Stimulated activated CD8-positive, alpha-beta memory T cell treated with anti-CD3 and anti-CD28 coated beads, Interleukin-12 subunit alpha, Interleukin-12 subunit beta, amount 100 ng/mL, for 4 hours (primary cell): Measurements from ENCODE around the gene DGKI.

Experiments used
- DNase-seq: peaks from one replicate; pipeline ENCODE4 v3.0.0-alpha.2; 2020; ENCODE audit warnings: low read depth

The DGKI gene

DNA sequence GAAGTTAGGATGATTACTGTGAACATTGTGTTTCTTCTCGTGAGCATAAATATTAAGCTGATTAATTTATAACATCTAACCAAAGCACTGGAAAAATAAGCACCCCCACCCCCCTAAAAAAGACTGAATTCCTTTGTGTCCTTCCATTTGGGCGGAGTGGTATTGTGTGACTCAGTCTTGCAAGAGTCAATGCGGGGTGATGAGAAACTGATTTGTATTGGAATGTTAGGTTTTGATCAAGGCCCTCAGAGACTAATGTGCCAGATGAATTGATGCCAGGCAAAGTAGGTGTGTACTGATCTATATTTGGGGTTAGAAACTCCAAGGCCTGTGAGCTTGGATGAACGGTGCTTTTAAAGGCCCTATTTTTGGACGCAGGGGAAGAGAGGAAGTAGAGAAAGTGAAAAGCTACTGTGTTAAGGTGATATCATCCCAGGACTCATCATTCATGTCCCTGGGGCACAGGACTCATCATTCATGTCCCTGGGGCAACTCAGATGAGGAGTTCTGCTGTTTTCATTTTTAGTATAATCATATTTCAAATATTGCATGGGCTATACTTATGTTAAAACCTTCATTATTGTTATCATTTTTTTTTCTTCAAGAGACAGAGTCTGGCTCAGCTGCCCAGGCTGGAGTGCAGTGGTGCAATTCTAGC, 442.0 kb downstream of the DGKI start:
- no peak for DNase-seq

DNA sequence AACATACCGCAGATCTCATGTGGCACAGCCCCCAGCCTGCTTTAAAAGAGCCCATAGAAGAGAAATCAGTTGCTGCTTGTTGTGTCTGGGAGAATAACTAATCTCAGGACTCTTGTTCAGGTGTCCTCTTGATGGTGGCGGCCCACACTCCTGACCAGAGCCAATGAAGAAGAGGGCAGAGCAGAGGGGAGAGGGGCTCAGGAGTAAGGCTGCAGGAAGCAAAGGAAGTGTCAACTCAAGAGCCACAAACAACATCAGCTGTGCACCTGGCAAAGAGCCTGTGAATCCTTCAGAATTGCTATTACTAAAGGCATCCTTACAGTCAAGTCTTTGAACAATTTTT, 443.4 kb downstream of the DGKI start:
- no peak for DNase-seq

DNA sequence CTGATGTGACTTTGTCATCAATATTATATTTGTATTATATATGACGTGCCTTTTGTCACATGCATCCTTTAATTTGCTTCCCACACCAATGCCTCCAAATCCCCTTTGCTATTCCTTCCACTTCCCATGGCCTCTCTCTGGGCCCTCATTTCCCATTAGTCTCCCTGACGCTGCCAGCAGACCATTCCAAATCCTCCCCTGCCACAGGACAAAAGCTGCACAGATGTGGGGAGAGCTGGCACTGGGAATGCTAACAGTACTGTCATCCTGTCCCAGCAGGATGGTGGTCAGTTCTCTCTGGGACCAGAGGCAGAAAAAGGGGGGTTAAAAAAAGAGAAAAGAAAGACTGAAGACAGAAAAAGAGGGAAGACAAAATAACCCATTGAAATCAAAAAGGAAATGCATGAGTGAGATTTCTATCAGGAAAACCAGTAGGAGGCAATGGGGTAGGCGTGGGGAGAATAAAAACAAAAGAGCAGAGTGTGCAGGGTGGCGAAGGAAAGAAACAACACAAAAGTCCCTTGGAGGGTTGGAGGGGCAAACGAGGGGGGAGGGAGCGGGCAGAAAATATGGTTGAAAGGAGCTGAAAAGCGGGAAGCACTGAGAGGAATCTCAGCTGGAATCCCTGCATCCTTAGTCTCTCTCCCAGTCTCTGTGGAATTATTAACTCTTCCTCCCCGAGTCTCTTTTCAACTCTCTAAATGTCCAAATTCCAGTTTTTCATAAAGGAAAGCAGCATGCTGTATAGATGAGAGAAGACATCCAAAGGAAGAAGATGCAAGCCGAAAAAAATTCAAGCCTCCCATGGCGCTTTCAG, 444.0 kb downstream of the DGKI start:
- no peak for DNase-seq

DNA sequence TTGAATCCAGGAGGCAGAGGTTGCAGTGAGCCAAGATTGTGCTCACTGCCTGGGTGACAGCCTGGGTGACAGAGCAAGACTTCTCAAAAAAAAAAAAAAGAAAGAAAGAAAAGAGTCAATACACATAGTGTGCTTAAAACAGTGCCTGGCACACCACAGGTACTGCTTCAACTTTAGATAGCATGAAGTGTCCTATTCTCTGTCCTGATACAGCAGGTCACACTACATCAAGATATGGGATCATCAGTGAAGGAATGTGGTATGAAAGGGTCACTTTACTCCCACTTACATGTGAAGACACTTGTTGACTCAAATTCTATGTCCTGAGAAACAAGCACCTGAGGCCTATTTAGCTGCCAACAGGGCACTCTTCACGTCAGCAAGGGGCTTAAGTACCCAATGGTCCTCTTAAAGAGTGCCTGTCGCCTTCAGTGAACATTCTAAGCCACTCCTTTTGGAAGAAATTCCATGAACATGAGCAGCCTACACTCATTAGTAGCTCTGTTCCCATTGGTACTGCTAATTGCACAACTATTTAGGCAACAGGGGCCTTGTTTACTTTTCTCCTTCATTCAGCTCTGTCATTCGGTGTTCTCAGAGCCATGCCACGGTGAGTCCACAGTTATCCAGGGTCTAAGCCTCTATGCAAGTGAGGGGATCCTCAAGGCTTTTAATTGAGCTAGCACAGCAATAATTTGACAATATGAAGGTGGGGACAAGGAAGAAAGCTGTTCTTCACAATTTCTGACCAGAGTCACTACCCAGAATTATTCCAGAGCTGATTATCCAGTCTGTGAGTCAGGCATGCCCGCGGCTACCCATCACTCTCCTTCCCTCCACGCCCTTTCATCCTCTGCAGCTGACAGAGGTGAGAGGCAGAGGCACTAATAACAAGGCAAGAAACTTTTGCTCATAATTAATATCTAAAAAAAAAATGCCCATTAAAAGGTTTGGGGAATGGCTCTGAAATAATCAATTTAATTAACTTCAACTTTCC, 446.6 kb downstream of the DGKI start:
- no peak for DNase-seq

DNA sequence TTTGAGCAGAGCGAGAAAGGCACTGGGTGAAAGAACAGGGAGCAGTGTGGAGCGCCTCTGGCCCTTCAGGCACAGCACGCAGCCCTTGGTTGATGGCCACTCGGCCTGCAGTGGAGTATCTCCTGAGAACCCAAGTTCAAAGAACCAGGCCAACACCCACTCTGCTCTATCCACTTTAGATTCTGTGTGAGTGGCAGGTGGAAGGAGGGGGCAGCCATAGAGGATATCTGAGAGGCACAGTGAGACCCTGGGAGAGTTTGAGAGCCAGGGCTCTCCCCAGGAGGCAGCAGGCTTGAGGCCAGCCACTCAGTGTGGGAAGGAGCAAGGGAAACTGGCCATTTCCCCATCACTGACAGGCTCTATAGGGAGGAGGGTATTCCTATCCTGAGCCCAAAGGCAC, 450.7 kb downstream of the DGKI start:
- DNase-seq = no peak

DNA sequence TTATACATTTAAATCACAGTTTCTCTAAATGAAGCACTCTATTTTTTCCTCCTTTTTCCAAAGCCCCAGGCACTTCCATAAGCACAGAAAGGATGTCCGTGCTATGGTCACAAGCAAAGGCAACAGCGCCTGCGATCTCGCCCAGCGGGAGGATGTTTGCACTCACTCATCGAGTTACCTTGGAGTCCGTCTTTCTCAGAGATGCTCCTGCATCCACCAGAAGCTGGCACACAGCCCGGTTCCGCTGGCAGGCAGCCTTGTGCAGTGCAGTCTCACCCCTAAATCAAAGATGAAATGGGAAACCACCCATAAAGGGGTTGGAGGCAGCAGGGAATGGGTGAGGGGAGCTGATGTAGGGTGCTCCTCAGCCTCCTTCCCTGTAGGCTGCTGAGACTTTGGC, 451.4 kb downstream of the DGKI start:
- no peak for DNase-seq

DNA sequence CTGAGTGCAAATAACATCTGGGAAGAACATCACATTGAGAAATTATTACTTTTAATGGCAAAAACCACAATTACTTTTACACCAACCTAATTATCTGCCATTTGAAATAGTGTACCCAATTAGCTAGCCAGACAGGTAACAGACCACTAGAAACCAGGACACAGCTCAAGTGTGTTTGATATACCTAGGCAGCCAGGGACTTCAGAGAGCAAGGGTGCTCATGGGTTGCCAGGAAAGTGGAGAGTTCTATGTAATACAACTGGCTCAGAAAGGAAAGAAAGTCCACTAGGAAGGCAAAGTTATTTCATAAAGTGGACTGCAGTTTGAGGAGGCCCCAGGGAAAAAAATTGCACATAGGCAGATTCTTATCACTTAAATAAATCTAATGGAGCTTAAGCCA, 453.2 kb downstream of the DGKI start:
- no peak for DNase-seq

DNA sequence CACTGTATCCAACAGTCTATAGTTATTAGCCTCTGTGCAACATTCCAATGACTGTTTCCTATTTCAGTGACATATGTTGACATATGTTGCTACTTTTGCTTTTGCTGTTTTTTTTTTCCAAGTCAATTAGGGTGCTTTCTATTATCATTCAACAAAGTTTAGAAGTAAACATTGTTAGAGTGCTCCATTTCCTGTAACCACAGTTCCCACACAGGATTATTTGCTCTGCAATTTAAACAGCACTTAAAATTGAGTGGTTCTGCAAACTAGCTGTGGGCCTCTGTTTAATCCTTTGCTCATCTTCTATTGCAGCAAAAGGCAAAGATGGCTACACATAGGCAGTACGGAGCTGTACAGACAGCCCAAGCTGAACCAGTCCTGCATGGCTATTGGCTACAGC, 456.7 kb downstream of the DGKI start:
- no peak for DNase-seq

DNA sequence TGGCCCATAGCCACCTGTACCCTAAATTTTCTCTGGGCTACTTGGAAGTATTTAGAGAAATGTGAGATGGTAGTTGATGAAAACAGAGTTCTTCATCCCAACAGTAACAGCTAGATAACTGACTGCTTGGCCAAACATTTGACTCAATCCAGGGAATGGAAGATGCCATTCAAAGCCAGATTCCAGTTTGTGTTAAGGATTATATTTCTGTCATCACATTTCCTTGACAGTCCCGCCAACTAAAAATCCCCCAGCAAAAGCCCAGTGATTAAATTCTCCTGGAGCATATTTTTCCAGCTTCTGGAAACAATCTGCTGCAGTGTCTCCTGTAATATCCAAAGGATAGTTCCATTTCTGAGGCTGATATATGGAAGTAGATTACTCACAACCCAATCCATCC, 457.9 kb downstream of the DGKI start:
- DNase-seq = no peak

DNA sequence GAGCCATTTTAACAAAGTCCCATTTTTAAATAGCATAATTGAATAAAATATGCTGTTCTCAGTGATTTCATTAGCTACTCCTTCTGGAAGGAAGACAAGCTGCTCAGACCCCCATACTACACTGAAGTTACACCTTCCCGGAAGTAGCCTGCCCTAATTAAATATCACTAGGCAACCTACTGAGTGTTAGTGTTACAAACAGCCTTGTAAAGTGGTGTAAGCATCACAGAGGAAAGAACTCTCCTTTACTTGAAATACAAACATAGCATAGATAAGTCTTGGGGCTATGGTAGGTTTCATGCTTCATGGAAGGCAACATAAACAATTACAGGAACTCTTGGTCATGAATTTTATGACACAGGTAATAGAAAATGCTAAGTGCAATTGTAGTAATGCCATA, 459.8 kb downstream of the DGKI start:
- no peak for DNase-seq

DNA sequence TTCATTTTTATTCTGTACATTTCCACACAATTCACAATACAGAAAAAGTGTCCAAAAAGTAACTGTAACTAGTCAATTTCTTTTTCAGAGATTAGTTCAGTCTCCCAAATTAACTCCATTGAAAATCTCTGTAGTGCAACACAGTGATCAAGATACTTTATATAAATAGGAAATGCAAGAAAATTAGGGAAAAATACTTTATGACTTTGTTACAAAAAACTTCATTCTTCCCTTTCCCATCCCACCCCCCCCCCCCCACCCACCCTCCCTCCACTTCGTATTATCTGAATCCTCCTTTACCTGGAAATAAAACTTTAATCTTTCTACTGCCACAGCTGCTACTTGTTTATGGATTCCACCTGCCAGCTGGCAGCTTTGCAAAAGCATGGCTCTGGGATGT, 465.7 kb downstream of the DGKI start:
- no peak for DNase-seq

DNA sequence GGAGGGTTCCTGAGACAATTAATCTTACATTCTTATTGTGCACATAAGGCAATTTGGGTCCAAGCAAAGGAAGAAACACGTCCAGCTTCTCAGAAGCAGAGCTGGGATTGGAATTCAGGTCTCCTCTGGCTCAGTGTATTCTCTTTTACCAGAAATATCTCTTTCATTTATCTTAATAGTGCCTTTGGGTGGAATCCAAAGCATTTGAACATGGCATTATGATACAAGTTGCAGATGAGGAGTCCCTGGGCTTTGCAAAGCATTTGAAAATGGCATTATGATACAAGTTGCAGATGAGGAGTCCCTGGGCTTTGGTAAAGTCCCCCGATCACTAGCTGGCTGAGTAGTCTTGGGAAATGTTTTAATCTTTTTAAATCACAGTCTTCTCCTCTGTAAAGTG, 473.3 kb downstream of the DGKI start:
- no peak for DNase-seq

DNA sequence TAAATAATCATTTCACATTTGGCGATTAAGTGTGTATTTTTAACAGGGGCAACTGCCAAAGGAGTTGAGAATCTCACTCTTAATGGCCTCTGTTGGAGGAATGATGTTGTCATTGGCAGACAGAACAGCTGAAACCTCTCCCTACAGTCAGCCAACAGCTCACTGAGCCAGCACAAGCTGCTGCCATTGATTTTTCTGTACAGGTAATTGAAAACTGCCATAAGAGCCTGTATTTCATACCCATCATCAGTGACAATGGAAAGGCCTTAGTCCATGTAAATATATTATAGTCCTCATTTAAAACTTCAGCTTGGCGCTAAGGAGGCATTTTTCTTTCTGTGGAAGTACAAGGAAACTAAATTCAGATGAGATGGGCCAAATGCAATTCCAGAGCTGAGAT, 475.2 kb downstream of the DGKI start:
- no peak for DNase-seq

DNA sequence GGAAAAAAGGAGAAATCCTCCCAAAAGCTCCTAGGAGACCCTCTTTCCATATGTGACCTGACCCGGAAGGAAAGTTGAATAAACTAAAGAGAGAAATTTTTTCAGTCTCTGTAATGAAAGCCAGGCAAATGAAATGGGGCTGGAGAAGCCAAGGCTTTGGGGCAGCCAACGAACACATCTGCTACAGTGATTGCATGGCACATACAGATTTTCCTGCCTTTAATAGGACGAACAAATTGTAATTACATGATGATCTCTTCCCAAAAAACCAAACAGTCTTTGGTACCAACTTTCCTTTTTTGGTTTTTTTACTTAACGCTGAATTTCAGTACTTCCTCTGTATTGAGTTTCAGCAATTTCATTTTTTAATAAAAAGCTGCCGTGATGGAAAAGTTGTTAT, 479.8 kb downstream of the DGKI start:
- no peak for DNase-seq

DNA sequence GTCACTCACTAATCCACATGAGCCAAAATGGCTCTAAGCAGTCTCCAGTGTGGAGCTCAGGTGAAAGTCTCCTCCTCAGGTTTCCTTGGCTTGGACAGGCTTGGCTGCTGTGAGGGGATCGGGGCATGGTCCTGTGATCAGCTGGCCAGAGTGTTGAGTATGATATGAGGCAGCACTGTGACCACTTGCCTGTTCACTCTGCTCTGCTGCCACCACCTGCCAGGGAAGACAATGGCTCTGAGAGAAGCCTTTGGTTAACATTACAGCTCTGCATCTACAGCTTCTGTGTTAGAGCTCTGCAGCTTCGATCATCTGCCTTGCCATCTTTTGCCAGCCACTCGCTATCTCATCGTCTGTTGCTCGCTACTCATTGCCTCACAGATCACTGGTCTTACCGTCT, 483.1 kb downstream of the DGKI start:
- no peak for DNase-seq

DNA sequence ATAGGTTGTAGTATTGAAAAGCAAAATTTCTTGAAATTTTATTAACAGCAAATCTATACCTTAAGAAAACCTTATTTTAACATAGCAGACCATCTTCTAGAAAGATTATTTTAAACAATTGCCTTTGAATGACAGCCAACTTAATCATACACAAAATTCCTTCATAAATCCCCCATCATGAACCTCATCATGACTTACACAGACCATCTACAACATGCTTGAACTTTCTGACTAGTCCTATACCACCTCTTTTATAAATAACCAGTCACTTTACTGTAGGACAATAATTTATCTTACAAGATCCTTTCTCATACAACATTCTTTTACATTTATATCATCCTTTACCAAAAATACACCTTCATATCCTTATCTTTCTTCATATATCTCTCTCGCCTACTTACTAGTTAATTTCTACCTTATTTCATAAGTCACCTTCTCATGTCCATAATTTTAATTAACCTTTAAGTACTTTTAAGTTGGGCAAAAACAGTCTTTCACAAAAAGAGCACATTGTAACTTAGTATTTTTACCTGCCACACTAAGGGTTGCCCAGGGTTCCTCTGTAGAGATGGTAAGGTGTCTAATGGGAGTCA, 486.6 kb downstream of the DGKI start:
- DNase-seq = no peak

DNA sequence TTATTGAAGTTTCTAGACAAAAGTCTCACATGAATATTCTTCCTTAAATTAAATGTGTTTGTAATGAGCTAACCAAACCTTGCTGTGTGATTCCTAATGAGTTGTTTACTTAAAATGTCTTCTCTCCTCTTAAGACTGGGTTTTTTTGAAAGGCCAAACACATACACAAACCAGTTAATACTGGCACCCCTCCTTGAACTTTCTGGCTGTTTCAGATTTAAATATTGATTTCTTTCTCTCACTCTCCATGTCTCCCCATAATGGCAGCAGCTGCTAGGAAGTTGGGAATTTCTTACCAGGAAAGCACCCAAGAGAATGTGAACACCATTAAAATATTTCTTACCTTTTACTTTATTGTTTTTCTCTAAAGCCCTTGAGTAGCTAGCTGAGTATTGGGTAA, 491.8 kb downstream of the DGKI start:
- no peak for DNase-seq

DNA sequence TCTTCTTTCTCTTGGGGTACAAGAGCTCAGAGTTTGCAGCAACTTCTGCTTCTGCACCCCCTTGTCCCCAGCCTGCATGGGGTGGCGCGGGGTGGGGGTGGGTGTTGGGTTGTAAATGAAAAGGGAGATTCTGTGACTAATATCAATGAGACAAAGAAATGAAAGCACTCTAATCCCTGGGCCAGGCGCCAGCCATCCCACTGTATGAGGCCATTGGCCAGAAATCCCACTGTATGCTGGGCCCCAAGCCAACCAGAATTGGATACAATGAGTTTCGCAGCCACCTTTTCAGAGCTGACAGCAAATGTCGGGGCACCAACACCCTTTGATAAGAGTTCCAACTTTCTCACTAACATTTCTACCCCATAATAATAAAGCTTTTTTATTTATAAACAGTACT, 492.4 kb downstream of the DGKI start:
- DNase-seq = no peak

DNA sequence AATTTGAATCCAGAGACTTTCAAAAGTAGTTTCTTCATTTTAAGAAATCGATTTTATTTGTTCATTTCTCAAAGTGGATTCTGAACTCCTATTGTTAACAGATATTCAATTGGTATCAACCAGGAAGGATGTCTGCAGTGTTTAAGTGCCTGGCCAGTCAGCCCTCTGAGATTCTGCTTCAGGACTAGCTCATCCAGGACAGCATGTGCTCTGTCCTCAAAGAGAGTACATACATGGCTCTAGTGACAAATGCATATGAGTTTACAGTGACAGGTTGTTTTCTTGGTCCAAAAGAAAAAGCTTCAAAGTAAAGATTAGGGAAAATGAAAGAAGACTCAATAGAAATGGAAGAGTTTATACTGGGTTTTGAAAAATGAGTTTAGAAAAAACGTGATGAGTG, 494.8 kb downstream of the DGKI start:
- DNase-seq = no peak

DNA sequence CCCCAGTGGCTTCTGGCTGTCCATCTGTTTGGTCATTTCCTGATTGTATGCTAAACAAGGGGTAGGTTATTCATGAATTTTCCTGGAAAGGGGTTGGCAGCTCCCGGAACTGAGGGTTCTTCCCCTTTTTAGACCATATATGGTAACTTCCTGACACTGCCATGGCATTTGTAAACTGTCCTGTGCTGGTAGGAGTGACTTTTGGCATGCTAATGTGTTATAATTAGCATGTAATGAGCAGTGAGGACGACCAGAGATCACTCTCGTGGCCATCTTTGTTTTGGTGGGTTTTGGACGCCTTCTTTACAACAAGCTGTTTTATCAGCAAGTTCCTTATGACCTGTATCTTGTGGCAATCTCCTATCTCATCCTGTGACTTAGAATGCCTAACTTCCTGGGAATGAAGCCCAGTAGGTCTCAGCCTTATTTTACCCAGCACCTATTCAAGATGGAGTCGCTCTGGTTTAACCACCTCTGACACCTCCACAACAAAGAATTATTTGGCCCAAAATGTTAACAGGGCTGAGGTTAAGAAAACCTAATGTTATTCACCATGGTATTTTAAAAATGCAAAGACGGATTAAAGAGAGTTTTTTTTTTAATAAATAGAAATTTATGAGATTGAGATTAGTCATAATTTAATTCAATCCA, 500.9 kb downstream of the DGKI start:
- no peak for DNase-seq

DNA sequence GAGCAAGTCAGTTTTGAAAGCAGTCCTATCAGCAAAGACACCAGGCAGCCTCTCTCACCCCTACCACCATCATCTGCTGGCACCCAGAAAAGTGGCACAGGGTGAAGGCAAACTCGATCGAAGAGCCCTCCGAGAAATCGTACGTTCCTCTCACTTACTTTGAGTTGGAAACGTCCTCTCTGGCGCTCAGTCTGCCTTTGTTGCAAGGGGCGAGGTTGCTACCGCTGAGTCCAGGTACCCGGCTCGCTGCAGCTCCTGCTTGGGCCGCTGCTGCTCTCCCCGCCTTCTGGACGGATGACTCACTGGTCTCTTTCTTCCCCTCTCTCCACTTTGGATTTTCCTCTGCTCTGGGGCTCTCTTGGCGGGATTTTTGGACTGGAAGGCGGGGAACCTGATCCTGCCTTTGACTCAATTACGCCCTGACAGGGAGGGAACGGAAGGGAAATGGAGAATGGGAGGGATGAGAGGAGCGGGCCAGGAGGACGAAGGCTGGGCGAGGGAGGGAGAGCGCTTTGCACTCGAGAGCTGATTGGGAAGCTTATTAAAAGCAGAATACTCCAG, 503.4 kb downstream of the DGKI start, which contains the start of gene PTN:
TSS of gene PTN (minus strand) at position 453 of the 561 bp plus-strand sequence. CDS start 88,760 bp downstream, outside the sequence.
- no peak for DNase-seq
